IMR-90 (cell line): ENCODE data around the gene GAPT. TPM values are rescaled to one million over a fixed set of nuclear protein-coding genes. Genes with fewer than 3 reads are reported as not detected.

Source experiments
- ATAC-seq: fragments of 200-7000 bp; cut with Tn5 transposase; 2 replicates; pipeline ENCODE4 v1.9.1; 2020; ENCODE audit warnings: low read depth, mild to moderate bottlenecking, moderate library complexity
- BruUV-seq: library from RNA; stranded (reverse); fragments of 400-500 nt; replicated peaks from 2 replicates; lab custom pipeline; 2021; lab: Mats Ljungman, UMichigan
- CTCF ChIA-PET: fragments of 300-600 bp; formaldehyde crosslinking; extraction: SDS; loops from one replicate; lab custom pipeline; 2021; ENCODE audit warnings: antibody characterized with exemption; lab: Yijun Ruan, JAX
- POLR2A ChIA-PET: fragments of 300-600 bp; sonication (Branson Sonifier 250); formaldehyde crosslinking; loops from one replicate; lab custom pipeline; 2022; ENCODE audit warnings: antibody characterized with exemption; ENCODE audit not compliant: unreplicated experiment; lab: Charles Lee
- DNase-seq: peaks from one replicate; pipeline ENCODE4 v3.0.0; 2013
- H2AFZ ChIP-seq: replicated peaks from 2 replicates; pipeline ENCODE3; 2013; ENCODE audit warnings: low read length, mild to moderate bottlenecking; ENCODE audit not compliant: poor library complexity
- H2AK5ac ChIP-seq: 2 replicates; pipeline ENCODE4 v1.6.1; 2013; ENCODE audit warnings: low read depth, low read length, inconsistent platforms
- H2AK9ac ChIP-seq: replicated peaks from 2 replicates; pipeline ENCODE3; 2013; ENCODE audit warnings: mild to moderate bottlenecking, low read depth, low read length, moderate library complexity; ENCODE audit not compliant: poor library complexity
- H2BK120ac ChIP-seq: 2 replicates; pipeline ENCODE4 v1.6.1; 2013; ENCODE audit warnings: low read depth, low read length, inconsistent platforms
- H2BK15ac ChIP-seq: 3 replicates; pipeline ENCODE4 v1.6.1; 2013; ENCODE audit warnings: low read depth, low read length, inconsistent platforms
- H2BK20ac ChIP-seq: 2 replicates; pipeline ENCODE4 v1.6.1; 2013; ENCODE audit warnings: low read depth, mild to moderate bottlenecking, inconsistent platforms, low read length, moderate library complexity
- H2BK5ac ChIP-seq: 2 replicates; pipeline ENCODE4 v1.6.1; 2013; ENCODE audit warnings: mild to moderate bottlenecking, low read depth, low read length, inconsistent platforms; ENCODE audit not compliant: poor library complexity, severe bottlenecking
- H3K14ac ChIP-seq: replicated peaks from 2 replicates; pipeline ENCODE4 v1.6.1; 2013; ENCODE audit warnings: low read depth, low read length, inconsistent platforms
- H3K18ac ChIP-seq: 2 replicates; pipeline ENCODE4 v1.6.1; 2013; ENCODE audit warnings: low read depth, low read length, control low read depth
- H3K23ac ChIP-seq: 2 replicates; pipeline ENCODE4 v1.6.1; 2013; ENCODE audit warnings: low read depth, low read length, inconsistent platforms
- H3K27ac ChIP-seq: 2 replicates; pipeline ENCODE4 v1.5.1; 2013; ENCODE audit warnings: mild to moderate bottlenecking, control low read depth, low read length; ENCODE audit not compliant: insufficient read depth
- H3K27me3 ChIP-seq: 2 replicates; pipeline ENCODE4 v1.6.1; 2013; ENCODE audit warnings: low read length; ENCODE audit not compliant: control insufficient read depth, insufficient read depth
- H3K36me3 ChIP-seq: 2 replicates; pipeline ENCODE4 v1.6.1; 2013; ENCODE audit warnings: low read length, mixed read lengths; ENCODE audit not compliant: control insufficient read depth, insufficient read depth
- H3K4ac ChIP-seq: 2 replicates; pipeline ENCODE4 v1.6.1; 2013; ENCODE audit warnings: low read depth, low read length, inconsistent platforms
- H3K4me1 ChIP-seq: 2 replicates; pipeline ENCODE4 v1.6.1; 2013; ENCODE audit warnings: low read length, mixed read lengths; ENCODE audit not compliant: control insufficient read depth, insufficient read depth
- H3K4me2 ChIP-seq: 2 replicates; pipeline ENCODE4 v1.6.1; 2013; ENCODE audit warnings: low read depth, mild to moderate bottlenecking, control low read depth, low read length, moderate library complexity
- H3K4me3 ChIP-seq: 2 replicates; pipeline ENCODE4 v1.5.1; 2013; ENCODE audit warnings: low read depth, mild to moderate bottlenecking, control low read depth, low read length, moderate library complexity; ENCODE audit not compliant: insufficient read depth
- H3K56ac ChIP-seq: 2 replicates; pipeline ENCODE4 v1.6.1; 2013; ENCODE audit warnings: low read length, inconsistent platforms; ENCODE audit not compliant: insufficient read depth; ENCODE audit errors: extremely low read depth
- H3K79me1 ChIP-seq, 2 experiments: 2 replicates each; pipeline ENCODE4 v1.6.1; 2013; ENCODE audit warnings: low read length in 2 of 2, inconsistent platforms in 1 of 2, low read depth in 1 of 2
- H3K9ac ChIP-seq: 2 replicates; pipeline ENCODE4 v1.6.1; 2013; ENCODE audit warnings: low read depth, low read length, control low read depth
- H3K9me1 ChIP-seq: 2 replicates; pipeline ENCODE4 v1.6.1; 2013; ENCODE audit warnings: low read length, inconsistent platforms; ENCODE audit not compliant: insufficient read depth
- H3K9me3 ChIP-seq: 2 replicates; pipeline ENCODE4 v1.6.1; 2013; ENCODE audit warnings: low read length; ENCODE audit not compliant: control insufficient read depth, insufficient read depth
- H4K20me1 ChIP-seq: 2 replicates; pipeline ENCODE4 v1.6.1; 2013; ENCODE audit warnings: low read length, inconsistent platforms; ENCODE audit not compliant: insufficient read depth
- H4K5ac ChIP-seq: 2 replicates; pipeline ENCODE4 v1.6.1; 2013; ENCODE audit warnings: mild to moderate bottlenecking, low read depth, low read length, control low read depth
- H4K8ac ChIP-seq, 2 experiments: 2 replicates each; pipeline ENCODE4 v1.6.1; 2013; ENCODE audit warnings: low read depth in 2 of 2, low read length in 2 of 2, control low read depth in 1 of 2, inconsistent platforms in 1 of 2
- H4K91ac ChIP-seq: 2 replicates; pipeline ENCODE4 v1.6.1; 2013; ENCODE audit warnings: low read depth, low read length, inconsistent platforms; ENCODE audit not compliant: insufficient read depth
- BHLHE40 ChIP-seq: fragments of 150-350 bp; IDR thresholded peaks from 2 replicates; pipeline ENCODE4 v1.6.1; 2016; ENCODE audit warnings: mild to moderate bottlenecking, low read depth, low read length
- CEBPB ChIP-seq: IDR thresholded peaks from 2 replicates; pipeline ENCODE4 v1.6.1; 2012; ENCODE audit warnings: low read depth, low read length, improper control_type of control experiment
- FOS ChIP-seq: fragments of 150-350 bp; IDR thresholded peaks from 2 replicates; pipeline ENCODE4 v1.6.1; 2016; ENCODE audit warnings: low read depth, low read length
- MAFK ChIP-seq: IDR thresholded peaks from 2 replicates; pipeline ENCODE4 v1.6.1; 2012; ENCODE audit warnings: low read depth, low read length, improper control_type of control experiment
- MAZ ChIP-seq: IDR thresholded peaks from 2 replicates; pipeline ENCODE4 v1.6.1; 2012; ENCODE audit warnings: low read depth, mild to moderate bottlenecking, low read length, improper control_type of control experiment, moderate library complexity, borderline replicate concordance
- MXI1 ChIP-seq: IDR thresholded peaks from 2 replicates; pipeline ENCODE4 v1.6.1; 2012; ENCODE audit warnings: low read depth, mild to moderate bottlenecking, low read length, moderate library complexity, borderline replicate concordance
- NFE2L2 ChIP-seq: fragments of 150-350 bp; IDR thresholded peaks from 2 replicates; pipeline ENCODE4 v1.6.1; 2016; ENCODE audit warnings: low read depth, mild to moderate bottlenecking, low read length
- RAD21 ChIP-seq: IDR thresholded peaks from 2 replicates; pipeline ENCODE4 v1.6.1; 2012; ENCODE audit warnings: low read length, improper control_type of control experiment
- USF2 ChIP-seq: fragments of 150-350 bp; IDR thresholded peaks from 2 replicates; pipeline ENCODE4 v1.6.1; 2017; ENCODE audit warnings: mild to moderate bottlenecking, antibody characterized with exemption, low read length, low read depth
- dilution Hi-C: fragments of 300-500 bp; cut with HindIII; formaldehyde crosslinking; loops from one replicate; pipeline ENCODE4 v1.14.3; 2018; ENCODE audit warnings: low sequenced_read_pairs; ENCODE audit not compliant: unreplicated experiment
- in situ Hi-C: fragments of 300-500 bp; cut with MboI; formaldehyde crosslinking; loops from 3 replicates; pipeline ENCODE4 v1.14.3; 2019; ENCODE audit warnings: low sequenced_read_pairs, inconsistent platforms, mixed read lengths
- intact Hi-C: fragments of 100-400 bp; cut with micrococcal nuclease; formaldehyde crosslinking; loops from 2 replicates; pipeline ENCODE4 v1.10.0; 2022
- polyA plus RNA-seq, 3 experiments: library from polyadenylated mRNA; depleted of rRNA; stranded (reverse); fragments of >200 nt; gene quantifications; 2 replicates each; pipeline ENCODE4 v1.2.3, GENCODE V29; 2012; ENCODE audit warnings: low replicate concordance in 1 of 3
- total RNA-seq: library from RNA; depleted of rRNA; stranded (reverse); fragments of >200 nt; gene quantifications from 2 replicates; pipeline ENCODE4 v1.2.3, GENCODE V29; 2012
- TF ChIP-seq, protein P1 (sequence below): fragments of 150-350 bp; IDR thresholded peaks from 2 replicates; pipeline ENCODE4 v1.6.1; 2016; ENCODE audit warnings: low read depth, mild to moderate bottlenecking, low read length, moderate library complexity, borderline replicate concordance

GAPT gene
- total and polyA plus RNA-seq, 2 of the 4 experiments (the other 2 are of a cell fraction), result not detected

DNA sequence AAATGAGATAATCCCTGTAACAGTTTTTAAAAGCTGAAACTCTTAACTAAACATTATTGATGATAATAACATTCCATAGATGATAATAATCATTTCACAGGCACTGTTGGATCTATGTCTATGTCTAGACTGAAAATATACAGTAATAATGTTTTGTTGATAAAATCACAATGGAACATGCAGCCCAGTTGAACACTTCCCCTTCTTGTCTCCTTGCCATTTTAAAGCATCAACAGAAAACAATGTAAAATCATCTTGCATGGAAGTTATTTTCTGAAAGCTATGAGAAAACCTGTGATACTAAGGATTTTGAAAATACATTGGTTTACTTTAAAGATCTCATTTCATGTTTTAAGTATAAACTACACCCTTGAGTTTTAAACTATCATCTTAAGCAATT lies 1.9 kb downstream of the GAPT start:
- no peak overlapping the region for H2AK9ac ChIP-seq
- H3K9ac ChIP-seq, result no peak overlapping the region
- no peak overlapping the region for H3K56ac ChIP-seq
- H2BK20ac ChIP-seq, result no peak overlapping the region
- H4K20me1 ChIP-seq, result no peaks in the 10 kb centered on the region
- H4K8ac ChIP-seq, result no peak overlapping the region
- H3K4me2 ChIP-seq, result no peak overlapping the region
- intact Hi-C loops (no loop called here), in situ Hi-C loops (loop anchor here (25.0 kb wide), 1 partner anchor 669 kb away; no protein-coding TSS in a partner anchor), dilution Hi-C loops (no loop called here)
- no peak overlapping the region for H2AK5ac ChIP-seq
- no peak overlapping the region for H3K4ac ChIP-seq
- H4K91ac ChIP-seq, result no peak overlapping the region
- no peak overlapping the region for H2BK15ac ChIP-seq
- H3K9me1 ChIP-seq, result no peaks in the 10 kb centered on the region
- H3K14ac ChIP-seq, result no peak overlapping the region
- ATAC-seq, result no peak
- H2BK5ac ChIP-seq, result no peak overlapping the region
- no peaks in the 10 kb centered on the region for H3K4me1 ChIP-seq
- CTCF ChIA-PET, result no interaction called here
- peaks cover 11% of the 10 kb centered on the region for H3K27me3 ChIP-seq
- H3K27ac ChIP-seq, result no peak overlapping the region
- H3K4me3 ChIP-seq, result no peak overlapping the region
- no peaks in the 10 kb centered on the region for H3K9me3 ChIP-seq
- H3K18ac ChIP-seq, result no peak overlapping the region
- TF ChIP-seq RAD21 (no peak), BHLHE40 (no peak), NFE2L2 (no peak), MAFK (no peak), FOS (no peak), MXI1 (no peak), MAZ (no peak), USF2 (no peak), CEBPB (no peak)
- TF ChIP-seq, protein P1, sequence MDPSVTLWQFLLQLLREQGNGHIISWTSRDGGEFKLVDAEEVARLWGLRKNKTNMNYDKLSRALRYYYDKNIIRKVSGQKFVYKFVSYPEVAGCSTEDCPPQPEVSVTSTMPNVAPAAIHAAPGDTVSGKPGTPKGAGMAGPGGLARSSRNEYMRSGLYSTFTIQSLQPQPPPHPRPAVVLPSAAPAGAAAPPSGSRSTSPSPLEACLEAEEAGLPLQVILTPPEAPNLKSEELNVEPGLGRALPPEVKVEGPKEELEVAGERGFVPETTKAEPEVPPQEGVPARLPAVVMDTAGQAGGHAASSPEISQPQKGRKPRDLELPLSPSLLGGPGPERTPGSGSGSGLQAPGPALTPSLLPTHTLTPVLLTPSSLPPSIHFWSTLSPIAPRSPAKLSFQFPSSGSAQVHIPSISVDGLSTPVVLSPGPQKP, result no peak
- no peak overlapping the region for H2BK120ac ChIP-seq
- POLR2A ChIA-PET, result no interaction called here
- no peak for DNase-seq
- no peaks in the 10 kb centered on the region for H3K36me3 ChIP-seq
- no TSS peak for BruUV-seq
- H2AFZ ChIP-seq, result no peak overlapping the region
- H4K5ac ChIP-seq, result no peak overlapping the region
- H3K79me1 ChIP-seq, result no peaks in the 10 kb centered on the region
- H3K23ac ChIP-seq, result no peak overlapping the region
